ENCODE measurements around the gene USP7.

DNA sequence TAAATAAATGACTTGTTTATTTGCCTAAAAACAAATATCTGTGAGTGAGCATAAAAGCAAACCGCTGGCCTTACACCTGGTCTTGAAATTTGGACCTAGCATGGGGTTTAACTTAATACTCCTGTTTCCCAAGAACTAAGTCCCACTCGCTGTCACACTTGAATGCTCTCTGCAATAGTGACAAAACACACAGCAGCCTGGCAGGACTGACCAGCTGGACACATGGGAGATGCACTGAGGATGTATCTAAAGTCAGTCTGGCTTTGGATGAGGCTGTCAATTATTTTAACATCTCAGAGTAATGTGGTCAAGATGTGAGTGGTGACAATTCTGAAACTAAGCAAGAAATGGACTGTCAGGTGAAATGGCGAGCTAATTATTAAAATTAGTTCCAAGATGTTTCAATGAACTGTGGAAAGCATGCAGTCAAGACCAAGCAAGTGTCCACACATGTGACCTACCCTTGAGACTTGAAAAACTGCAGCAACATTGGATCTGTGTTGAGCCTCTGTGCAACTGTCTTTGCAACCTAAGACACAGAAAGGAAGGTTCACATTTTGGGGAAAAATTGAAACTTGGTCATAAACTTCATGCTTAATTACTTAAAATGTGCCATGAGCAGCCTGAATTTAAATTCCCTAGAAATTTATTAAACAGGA, 64.9 kb downstream of the USP7 start:
- TF ChIP-seq CTCF (IDR thresholded peaks at IDR 0.05), result no peak
- TF ChIP-seq POLR2A (IDR thresholded peaks at IDR 0.05), result no peak

Data from Peyer's patch (tissue), 4 donors.